ENCODE results near the gene OR6M1. TPM values are rescaled to one million over a fixed set of nuclear protein-coding genes. Genes with fewer than 3 reads are reported as not detected.

OR6M1 gene
- total and polyA plus RNA-seq, 4 donors: not detected

DNA sequence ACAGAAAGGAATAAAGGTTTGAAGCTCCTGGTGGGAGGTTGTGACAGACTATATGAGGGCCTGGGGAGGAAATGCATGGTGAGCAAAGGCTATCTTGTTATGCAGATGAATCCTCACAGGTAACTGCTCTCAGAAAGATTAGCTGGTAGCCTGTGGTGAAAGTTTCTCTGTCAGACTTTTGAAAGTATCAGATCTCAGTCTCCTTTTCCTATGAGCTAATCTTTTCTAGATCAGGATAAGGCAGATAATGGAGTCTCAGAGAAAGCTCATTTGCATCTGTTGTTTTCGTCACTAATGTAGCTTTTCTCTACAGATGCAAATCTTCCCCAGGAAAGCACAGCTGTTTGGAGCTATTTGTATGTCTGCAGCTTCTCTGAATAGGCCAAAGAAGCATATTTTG, 30.9 kb downstream of the OR6M1 start (continued):
- TF ChIP-seq, protein P1, sequence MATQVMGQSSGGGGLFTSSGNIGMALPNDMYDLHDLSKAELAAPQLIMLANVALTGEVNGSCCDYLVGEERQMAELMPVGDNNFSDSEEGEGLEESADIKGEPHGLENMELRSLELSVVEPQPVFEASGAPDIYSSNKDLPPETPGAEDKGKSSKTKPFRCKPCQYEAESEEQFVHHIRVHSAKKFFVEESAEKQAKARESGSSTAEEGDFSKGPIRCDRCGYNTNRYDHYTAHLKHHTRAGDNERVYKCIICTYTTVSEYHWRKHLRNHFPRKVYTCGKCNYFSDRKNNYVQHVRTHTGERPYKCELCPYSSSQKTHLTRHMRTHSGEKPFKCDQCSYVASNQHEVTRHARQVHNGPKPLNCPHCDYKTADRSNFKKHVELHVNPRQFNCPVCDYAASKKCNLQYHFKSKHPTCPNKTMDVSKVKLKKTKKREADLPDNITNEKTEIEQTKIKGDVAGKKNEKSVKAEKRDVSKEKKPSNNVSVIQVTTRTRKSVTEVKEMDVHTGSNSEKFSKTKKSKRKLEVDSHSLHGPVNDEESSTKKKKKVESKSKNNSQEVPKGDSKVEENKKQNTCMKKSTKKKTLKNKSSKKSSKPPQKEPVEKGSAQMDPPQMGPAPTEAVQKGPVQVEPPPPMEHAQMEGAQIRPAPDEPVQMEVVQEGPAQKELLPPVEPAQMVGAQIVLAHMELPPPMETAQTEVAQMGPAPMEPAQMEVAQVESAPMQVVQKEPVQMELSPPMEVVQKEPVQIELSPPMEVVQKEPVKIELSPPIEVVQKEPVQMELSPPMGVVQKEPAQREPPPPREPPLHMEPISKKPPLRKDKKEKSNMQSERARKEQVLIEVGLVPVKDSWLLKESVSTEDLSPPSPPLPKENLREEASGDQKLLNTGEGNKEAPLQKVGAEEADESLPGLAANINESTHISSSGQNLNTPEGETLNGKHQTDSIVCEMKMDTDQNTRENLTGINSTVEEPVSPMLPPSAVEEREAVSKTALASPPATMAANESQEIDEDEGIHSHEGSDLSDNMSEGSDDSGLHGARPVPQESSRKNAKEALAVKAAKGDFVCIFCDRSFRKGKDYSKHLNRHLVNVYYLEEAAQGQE (IDR thresholded peaks at IDR 0.05): no peak

DNA sequence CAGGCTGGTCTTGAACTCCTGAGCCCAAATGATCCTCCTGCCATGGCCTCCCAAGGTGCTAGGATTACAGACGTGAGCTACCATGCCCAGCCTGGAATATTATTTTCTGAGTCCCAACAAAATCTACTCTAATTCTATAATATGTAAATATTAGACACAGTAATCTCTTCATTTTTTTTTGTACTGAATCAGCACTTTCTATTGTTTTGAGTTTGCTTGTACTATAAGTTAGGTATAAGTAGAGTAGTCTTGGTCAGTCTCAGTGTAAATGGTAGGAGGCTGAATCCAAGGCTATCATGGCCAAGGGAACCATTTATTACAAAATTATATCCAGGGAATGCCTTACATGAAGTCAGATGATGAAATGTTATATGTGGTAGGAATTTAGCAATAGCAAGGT, 32.2 kb downstream of the OR6M1 start:
- H3K4me1 ChIP-seq (ENCODE audit: control insufficient read depth in 4 of 4, insufficient read depth in 4 of 4, low read length in 3 of 4): no peaks in the 10 kb centered on the region
- DNase-seq (ENCODE audit: low spot score): no peak
- WGBS: 88% methylated on average over 1 of the region's 1 CpG
- no peak overlapping the region for H3K9ac ChIP-seq (ENCODE audit: low read depth in 1 of 2, low read length in 2 of 2)
- peaks cover 0 to 2% (median 0%) of the 10 kb centered on the region in 4 donors for H3K27me3 ChIP-seq (ENCODE audit: control insufficient read depth in 4 of 4, insufficient read depth in 4 of 4, low read length in 3 of 4)
- TF ChIP-seq, protein P1 (IDR thresholded peaks at IDR 0.05): no peak
- TF ChIP-seq FOXA1 (IDR thresholded peaks at IDR 0.05) (no peak), FOXA2 (IDR thresholded peaks at IDR 0.05) (no peak), HNF4A (conservative IDR thresholded peaks at IDR 0.05) (no peak), EGR1 (IDR thresholded peaks at IDR 0.05; ENCODE audit: low read depth in 2 of 2) (no peak), NR2F2 (IDR thresholded peaks at IDR 0.05) (no peak), RAD21 (IDR thresholded peaks at IDR 0.05) (no peak), SP1 (IDR thresholded peaks at IDR 0.05) (no peak)
- TF ChIP-seq, protein P2, sequence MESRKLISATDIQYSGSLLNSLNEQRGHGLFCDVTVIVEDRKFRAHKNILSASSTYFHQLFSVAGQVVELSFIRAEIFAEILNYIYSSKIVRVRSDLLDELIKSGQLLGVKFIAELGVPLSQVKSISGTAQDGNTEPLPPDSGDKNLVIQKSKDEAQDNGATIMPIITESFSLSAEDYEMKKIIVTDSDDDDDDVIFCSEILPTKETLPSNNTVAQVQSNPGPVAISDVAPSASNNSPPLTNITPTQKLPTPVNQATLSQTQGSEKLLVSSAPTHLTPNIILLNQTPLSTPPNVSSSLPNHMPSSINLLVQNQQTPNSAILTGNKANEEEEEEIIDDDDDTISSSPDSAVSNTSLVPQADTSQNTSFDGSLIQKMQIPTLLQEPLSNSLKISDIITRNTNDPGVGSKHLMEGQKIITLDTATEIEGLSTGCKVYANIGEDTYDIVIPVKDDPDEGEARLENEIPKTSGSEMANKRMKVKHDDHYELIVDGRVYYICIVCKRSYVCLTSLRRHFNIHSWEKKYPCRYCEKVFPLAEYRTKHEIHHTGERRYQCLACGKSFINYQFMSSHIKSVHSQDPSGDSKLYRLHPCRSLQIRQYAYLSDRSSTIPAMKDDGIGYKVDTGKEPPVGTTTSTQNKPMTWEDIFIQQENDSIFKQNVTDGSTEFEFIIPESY (IDR thresholded peaks at IDR 0.05): no peak
- TF ChIP-seq, protein P3, sequence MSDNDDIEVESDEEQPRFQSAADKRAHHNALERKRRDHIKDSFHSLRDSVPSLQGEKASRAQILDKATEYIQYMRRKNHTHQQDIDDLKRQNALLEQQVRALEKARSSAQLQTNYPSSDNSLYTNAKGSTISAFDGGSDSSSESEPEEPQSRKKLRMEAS (IDR thresholded peaks at IDR 0.05): no peak
- TF ChIP-seq, protein P4, sequence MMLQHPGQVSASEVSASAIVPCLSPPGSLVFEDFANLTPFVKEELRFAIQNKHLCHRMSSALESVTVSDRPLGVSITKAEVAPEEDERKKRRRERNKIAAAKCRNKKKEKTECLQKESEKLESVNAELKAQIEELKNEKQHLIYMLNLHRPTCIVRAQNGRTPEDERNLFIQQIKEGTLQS (IDR thresholded peaks at IDR 0.05): no peak
- TF ChIP-seq, protein P5, sequence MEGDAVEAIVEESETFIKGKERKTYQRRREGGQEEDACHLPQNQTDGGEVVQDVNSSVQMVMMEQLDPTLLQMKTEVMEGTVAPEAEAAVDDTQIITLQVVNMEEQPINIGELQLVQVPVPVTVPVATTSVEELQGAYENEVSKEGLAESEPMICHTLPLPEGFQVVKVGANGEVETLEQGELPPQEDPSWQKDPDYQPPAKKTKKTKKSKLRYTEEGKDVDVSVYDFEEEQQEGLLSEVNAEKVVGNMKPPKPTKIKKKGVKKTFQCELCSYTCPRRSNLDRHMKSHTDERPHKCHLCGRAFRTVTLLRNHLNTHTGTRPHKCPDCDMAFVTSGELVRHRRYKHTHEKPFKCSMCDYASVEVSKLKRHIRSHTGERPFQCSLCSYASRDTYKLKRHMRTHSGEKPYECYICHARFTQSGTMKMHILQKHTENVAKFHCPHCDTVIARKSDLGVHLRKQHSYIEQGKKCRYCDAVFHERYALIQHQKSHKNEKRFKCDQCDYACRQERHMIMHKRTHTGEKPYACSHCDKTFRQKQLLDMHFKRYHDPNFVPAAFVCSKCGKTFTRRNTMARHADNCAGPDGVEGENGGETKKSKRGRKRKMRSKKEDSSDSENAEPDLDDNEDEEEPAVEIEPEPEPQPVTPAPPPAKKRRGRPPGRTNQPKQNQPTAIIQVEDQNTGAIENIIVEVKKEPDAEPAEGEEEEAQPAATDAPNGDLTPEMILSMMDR (IDR thresholded peaks at IDR 0.05; ENCODE audit: low read depth, low read length, missing input control): no peak
- H3K27ac ChIP-seq (ENCODE audit: low read depth in 1 of 2, low read length in 2 of 2): no peak overlapping the region
- H3K36me3 ChIP-seq (ENCODE audit: control insufficient read depth in 4 of 4, insufficient read depth in 3 of 4, low read depth in 1 of 4, low read length in 3 of 4): no peaks in the 10 kb centered on the region
- no peaks in the 10 kb centered on the region for H3K9me3 ChIP-seq (ENCODE audit: control insufficient read depth in 4 of 4, low read length in 3 of 4)
- no peak overlapping the region for H3K4me3 ChIP-seq (ENCODE audit: low read depth in 1 of 3, low read length in 3 of 3)

Measured in liver (tissue), 9 donors.